ENCODE measurements around the gene PAXX. TPM values are rescaled to one million over a fixed set of nuclear protein-coding genes. Genes with fewer than 3 reads are reported as not detected.

PAXX gene
- polyA plus RNA-seq, 1 donor from 2014 or later: 276 TPM

- no peaks in the 10 kb centered on the region for H3K9me3 ChIP-seq (ENCODE audit: low read length)
- TF ChIP-seq, protein P1, sequence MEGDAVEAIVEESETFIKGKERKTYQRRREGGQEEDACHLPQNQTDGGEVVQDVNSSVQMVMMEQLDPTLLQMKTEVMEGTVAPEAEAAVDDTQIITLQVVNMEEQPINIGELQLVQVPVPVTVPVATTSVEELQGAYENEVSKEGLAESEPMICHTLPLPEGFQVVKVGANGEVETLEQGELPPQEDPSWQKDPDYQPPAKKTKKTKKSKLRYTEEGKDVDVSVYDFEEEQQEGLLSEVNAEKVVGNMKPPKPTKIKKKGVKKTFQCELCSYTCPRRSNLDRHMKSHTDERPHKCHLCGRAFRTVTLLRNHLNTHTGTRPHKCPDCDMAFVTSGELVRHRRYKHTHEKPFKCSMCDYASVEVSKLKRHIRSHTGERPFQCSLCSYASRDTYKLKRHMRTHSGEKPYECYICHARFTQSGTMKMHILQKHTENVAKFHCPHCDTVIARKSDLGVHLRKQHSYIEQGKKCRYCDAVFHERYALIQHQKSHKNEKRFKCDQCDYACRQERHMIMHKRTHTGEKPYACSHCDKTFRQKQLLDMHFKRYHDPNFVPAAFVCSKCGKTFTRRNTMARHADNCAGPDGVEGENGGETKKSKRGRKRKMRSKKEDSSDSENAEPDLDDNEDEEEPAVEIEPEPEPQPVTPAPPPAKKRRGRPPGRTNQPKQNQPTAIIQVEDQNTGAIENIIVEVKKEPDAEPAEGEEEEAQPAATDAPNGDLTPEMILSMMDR (IDR thresholded peaks at IDR 0.05; ENCODE audit: poor library complexity, severe bottlenecking): peak; percentile 20
- TF ChIP-seq TAF1 (IDR thresholded peaks at IDR 0.05; ENCODE audit: low read depth): no peak
- no peaks in the 10 kb centered on the region for H3K79me2 ChIP-seq (replicated peaks; ENCODE audit: insufficient read depth, low read length)
- H3K9ac ChIP-seq (ENCODE audit: low read length): peak overlapping the region; percentile 46
- H3K4me2 ChIP-seq (ENCODE audit: low read length): no peak overlapping the region
- H4K20me1 ChIP-seq (ENCODE audit: insufficient read depth): no peaks in the 10 kb centered on the region
- no peaks in the 10 kb centered on the region for H3F3A ChIP-seq (ENCODE audit: insufficient read depth, low read length, poor library complexity, severe bottlenecking)
- no peak overlapping the region for H2AFZ ChIP-seq (ENCODE audit: low read depth, low read length)
- no peaks in the 10 kb centered on the region for H3K9me2 ChIP-seq (ENCODE audit: insufficient read depth, low read length)
- H3K27ac ChIP-seq (ENCODE audit: low read length): no peak overlapping the region
- no peaks in the 10 kb centered on the region for H3K36me3 ChIP-seq (ENCODE audit: insufficient read depth, low read length)
- peak overlapping the region; percentile 64 for H3K4me3 ChIP-seq (ENCODE audit: low read length)
- peaks cover 12% of the 10 kb centered on the region for H3K27me3 ChIP-seq (ENCODE audit: insufficient read depth, low read depth, low read length)
These were observed 14.0 kb upstream of the PAXX start for GRCh38 chr9:136978073-136978864.

- Histone ChIP-seq H3K9ac (ENCODE audit: low read length) (no peak overlapping the region), H3K27ac (ENCODE audit: low read length) (no peak overlapping the region), H3K9me2 (ENCODE audit: insufficient read depth, low read length) (no peaks in the 10 kb centered on the region), H3K4me2 (ENCODE audit: low read length) (no peak overlapping the region), H3K27me3 (ENCODE audit: insufficient read depth, low read depth, low read length) (peaks cover 19% of the 10 kb centered on the region), H2AFZ (ENCODE audit: low read depth, low read length) (no peak overlapping the region), H3K36me3 (ENCODE audit: insufficient read depth, low read length) (no peaks in the 10 kb centered on the region), H3F3A (ENCODE audit: insufficient read depth, low read length, poor library complexity, severe bottlenecking) (no peaks in the 10 kb centered on the region), H4K20me1 (ENCODE audit: insufficient read depth) (no peaks in the 10 kb centered on the region), H3K4me3 (ENCODE audit: low read length) (no peak overlapping the region), H3K9me3 (ENCODE audit: low read length) (no peaks in the 10 kb centered on the region), H3K79me2 (replicated peaks; ENCODE audit: insufficient read depth, low read length) (no peaks in the 10 kb centered on the region)
- TF ChIP-seq RAD21 (conservative IDR thresholded peaks at IDR 0.05) (no peak), MXI1 (conservative IDR thresholded peaks at IDR 0.05; ENCODE audit: poor library complexity, severe bottlenecking) (no peak), SMC3 (conservative IDR thresholded peaks at IDR 0.05; ENCODE audit: poor library complexity) (no peak), TAF1 (IDR thresholded peaks at IDR 0.05; ENCODE audit: low read depth) (no peak), EZH2 (IDR thresholded peaks at IDR 0.05; ENCODE audit: borderline replicate concordance, insufficient read depth, low read length, poor library complexity, severe bottlenecking) (no peak), EP300 (conservative IDR thresholded peaks at IDR 0.05; ENCODE audit: poor library complexity, severe bottlenecking) (no peak), POLR2AphosphoS5 (IDR thresholded peaks at IDR 0.05) (no peak)
- TF ChIP-seq, protein P2, sequence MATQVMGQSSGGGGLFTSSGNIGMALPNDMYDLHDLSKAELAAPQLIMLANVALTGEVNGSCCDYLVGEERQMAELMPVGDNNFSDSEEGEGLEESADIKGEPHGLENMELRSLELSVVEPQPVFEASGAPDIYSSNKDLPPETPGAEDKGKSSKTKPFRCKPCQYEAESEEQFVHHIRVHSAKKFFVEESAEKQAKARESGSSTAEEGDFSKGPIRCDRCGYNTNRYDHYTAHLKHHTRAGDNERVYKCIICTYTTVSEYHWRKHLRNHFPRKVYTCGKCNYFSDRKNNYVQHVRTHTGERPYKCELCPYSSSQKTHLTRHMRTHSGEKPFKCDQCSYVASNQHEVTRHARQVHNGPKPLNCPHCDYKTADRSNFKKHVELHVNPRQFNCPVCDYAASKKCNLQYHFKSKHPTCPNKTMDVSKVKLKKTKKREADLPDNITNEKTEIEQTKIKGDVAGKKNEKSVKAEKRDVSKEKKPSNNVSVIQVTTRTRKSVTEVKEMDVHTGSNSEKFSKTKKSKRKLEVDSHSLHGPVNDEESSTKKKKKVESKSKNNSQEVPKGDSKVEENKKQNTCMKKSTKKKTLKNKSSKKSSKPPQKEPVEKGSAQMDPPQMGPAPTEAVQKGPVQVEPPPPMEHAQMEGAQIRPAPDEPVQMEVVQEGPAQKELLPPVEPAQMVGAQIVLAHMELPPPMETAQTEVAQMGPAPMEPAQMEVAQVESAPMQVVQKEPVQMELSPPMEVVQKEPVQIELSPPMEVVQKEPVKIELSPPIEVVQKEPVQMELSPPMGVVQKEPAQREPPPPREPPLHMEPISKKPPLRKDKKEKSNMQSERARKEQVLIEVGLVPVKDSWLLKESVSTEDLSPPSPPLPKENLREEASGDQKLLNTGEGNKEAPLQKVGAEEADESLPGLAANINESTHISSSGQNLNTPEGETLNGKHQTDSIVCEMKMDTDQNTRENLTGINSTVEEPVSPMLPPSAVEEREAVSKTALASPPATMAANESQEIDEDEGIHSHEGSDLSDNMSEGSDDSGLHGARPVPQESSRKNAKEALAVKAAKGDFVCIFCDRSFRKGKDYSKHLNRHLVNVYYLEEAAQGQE (IDR thresholded peaks at IDR 0.05; ENCODE audit: borderline replicate concordance): no peak
- TF ChIP-seq, protein P1 (IDR thresholded peaks at IDR 0.05; ENCODE audit: poor library complexity, severe bottlenecking): no peak
These were observed 13.2 kb upstream of the PAXX start for GRCh38 chr9:136978865-136979544.

Measured in neural cell (in vitro differentiated cells).